Duodenal mucosa (tissue), 2 donors: ENCODE measurements around the gene GBX2.
A peak's percentile ranks its signal among the peaks of the same experiment; 100 is the strongest.

ENCODE experiments used
- H3K27ac ChIP-seq: one replicate; pipeline ENCODE4 v1.7.0; 2013; ENCODE audit warnings: low read depth, low read length
- H3K27me3 ChIP-seq, 2 donors: one replicate each; pipeline ENCODE4 v1.7.0; 2013; ENCODE audit warnings: low read length in 2 of 2, control low read depth in 1 of 2; ENCODE audit not compliant: insufficient read depth in 2 of 2, control insufficient read depth in 1 of 2
- H3K36me3 ChIP-seq, 2 donors: one replicate each; pipeline ENCODE4 v1.7.0; 2013; ENCODE audit warnings: low read length in 2 of 2, control low read depth in 1 of 2; ENCODE audit not compliant: insufficient read depth in 2 of 2, control insufficient read depth in 1 of 2
- H3K4me1 ChIP-seq, 2 donors: one replicate each; pipeline ENCODE4 v1.7.0; 2013; ENCODE audit warnings: low read length in 2 of 2, control low read depth in 1 of 2; ENCODE audit not compliant: insufficient read depth in 2 of 2, control insufficient read depth in 1 of 2
- H3K4me3 ChIP-seq, 2 donors: one replicate each; pipeline ENCODE4 v1.7.0; 2013; ENCODE audit warnings: low read length in 2 of 2, low read depth in 1 of 2
- H3K9ac ChIP-seq, 2 donors: one replicate each; pipeline ENCODE4 v1.7.0; 2013; ENCODE audit warnings: low read length in 2 of 2, low read depth in 1 of 2
- H3K9me3 ChIP-seq, 2 donors: one replicate each; pipeline ENCODE4 v1.7.0; 2013; ENCODE audit warnings: low read length in 2 of 2, control low read depth in 1 of 2; ENCODE audit not compliant: control insufficient read depth in 1 of 2

Gene GBX2

GRCh38 chr2:236169151-236169721 lies 1.1 kb upstream of the GBX2 start:
- Histone ChIP-seq H3K9me3 (no peaks in the 10 kb centered on the region), H3K4me3 (no peak overlapping the region), H3K27ac (no peak overlapping the region), H3K36me3 (no peaks in the 10 kb centered on the region), H3K27me3 (peaks cover 85 to 90% of the 10 kb centered on the region in 2 donors), H3K9ac (no peak overlapping the region), H3K4me1 (peaks cover 3 to 12% of the 10 kb centered on the region in 2 donors)

DNA sequence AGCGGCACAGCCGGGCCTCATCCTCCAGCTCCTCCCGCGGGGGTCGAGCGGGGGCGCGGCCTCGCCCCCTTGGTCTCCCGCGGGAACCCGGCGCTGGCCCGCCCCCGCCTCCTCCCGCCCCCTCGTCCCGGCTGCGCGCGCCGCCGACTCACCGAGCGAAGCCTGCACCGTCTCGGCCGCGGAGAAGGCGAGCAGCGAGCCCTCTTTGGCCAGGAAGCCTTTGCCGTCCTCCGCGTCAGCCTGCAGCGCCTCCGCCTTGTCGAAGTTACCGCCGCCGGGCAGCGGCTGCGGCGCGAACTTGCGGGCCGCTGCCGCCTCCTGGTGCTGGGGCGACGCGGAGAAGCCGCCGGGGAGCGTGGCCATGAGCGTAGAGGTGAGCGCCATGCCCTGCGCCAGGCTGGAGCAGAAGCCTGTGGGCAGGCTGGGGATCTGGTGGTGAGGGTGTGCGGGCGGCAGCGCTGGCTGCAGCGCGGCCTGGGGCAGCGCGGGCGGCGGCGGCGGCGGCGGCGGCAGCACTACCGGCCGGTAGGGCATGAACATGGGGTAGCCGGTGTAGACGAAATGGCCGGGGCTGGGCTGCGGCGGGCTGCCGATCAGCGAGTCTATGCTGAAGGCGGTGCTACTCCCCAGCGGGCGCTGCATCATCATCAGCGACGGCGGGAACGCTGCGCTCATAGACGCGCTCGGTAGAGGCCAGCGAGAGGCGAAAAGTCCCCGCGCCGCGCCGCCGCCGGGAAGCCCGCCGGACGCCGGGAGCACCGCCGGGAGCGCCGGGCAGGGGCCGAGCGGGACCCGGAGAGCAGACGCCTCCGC lies 683 bp downstream of the GBX2 start:
- Histone ChIP-seq H3K4me1 (peaks cover 8 to 14% of the 10 kb centered on the region in 2 donors), H3K4me3 (peak overlapping the region in 1 of 2 donors; percentile 16), H3K27me3 (peaks cover 85 to 90% of the 10 kb centered on the region in 2 donors), H3K27ac (no peak overlapping the region), H3K9ac (no peak overlapping the region), H3K36me3 (no peaks in the 10 kb centered on the region), H3K9me3 (no peaks in the 10 kb centered on the region)

DNA sequence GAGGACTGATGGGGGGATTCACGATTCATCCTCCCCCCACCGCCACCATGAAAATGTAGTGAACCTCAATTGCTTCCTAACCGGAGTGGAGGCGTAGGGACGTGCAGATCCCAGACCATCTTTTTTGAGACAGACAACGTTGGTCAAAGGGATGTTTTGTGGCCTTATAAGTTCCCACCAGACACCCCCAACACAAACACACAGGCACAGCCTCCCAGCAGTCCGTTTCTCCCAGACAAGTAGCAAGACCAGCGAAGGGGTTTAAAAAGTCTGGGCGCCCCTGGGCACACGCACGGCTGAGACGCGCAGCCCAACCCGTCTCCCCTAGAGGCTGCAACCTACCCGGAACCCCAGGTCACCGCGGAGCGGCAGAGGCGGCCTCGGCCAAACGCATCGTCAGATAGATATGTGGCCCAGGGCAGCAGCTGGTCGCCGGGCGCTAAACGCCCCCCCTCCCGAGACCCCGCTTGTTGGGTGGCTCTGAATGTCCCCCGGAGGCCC lies 1.3 kb downstream of the GBX2 start:
- no peak overlapping the region for H3K27ac ChIP-seq
- no peaks in the 10 kb centered on the region for H3K36me3 ChIP-seq
- no peak overlapping the region for H3K9ac ChIP-seq
- H3K4me3 ChIP-seq = peak overlapping the region in 1 of 2 donors; percentile 61
- peaks cover 8 to 14% of the 10 kb centered on the region in 2 donors for H3K4me1 ChIP-seq
- H3K27me3 ChIP-seq = peaks cover 85 to 90% of the 10 kb centered on the region in 2 donors
- no peaks in the 10 kb centered on the region for H3K9me3 ChIP-seq

- Histone ChIP-seq H3K27ac (no peak overlapping the region), H3K9ac (no peak overlapping the region), H3K4me3 (peak overlapping the region; percentile 46 to 61), H3K36me3 (no peaks in the 10 kb centered on the region), H3K4me1 (peaks cover 8 to 14% of the 10 kb centered on the region in 2 donors), H3K27me3 (peaks cover 85 to 90% of the 10 kb centered on the region in 2 donors), H3K9me3 (no peaks in the 10 kb centered on the region)
Observed at GRCh38 chr2:236165842-236166795, 2.1 kb downstream of the GBX2 start.

DNA sequence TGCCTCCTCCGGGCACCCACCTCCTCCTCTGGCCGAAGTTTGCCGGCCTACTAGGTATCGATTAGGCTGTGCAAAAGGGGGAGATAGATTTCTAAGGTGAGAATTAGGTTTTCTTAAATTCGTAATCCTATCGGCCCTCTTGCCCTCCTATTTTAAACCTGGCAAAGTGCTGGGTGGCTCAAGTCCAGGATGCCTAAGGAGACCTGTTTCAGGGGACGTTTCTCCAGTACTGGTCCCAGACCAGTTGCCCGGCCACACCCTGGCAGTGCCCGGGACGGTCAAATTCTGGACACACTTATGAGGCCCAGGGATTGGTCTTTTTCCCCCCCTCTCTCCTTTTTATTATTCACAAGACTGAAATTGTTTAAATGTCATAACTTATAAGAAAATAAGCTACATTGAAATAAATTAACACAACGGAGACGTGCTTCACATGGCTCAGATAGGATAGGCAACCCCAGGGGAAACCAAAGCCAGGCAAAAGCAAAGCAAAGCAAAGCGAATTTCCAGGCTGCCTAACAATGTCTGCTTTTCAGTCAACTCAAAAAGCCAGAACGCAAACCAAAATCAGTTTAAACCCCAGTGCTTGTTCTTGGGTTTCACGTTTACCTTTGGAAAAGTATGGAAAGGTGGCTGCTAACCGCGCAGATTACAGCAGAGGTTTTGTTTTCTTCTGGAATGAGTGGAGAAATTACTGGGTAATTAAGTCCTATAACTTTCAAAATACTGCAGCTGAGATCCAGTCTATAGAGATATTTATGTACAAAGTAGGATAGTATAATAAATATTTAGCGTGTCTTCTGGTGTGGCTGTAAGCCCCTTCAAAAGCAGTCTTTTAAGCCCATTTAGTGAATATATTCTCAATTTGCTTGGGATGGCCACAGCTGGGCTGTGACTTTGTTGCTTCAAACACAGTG lies 3.0 kb downstream of the GBX2 start:
- Histone ChIP-seq H3K4me3 (no peak overlapping the region), H3K27me3 (peaks cover 84 to 90% of the 10 kb centered on the region in 2 donors), H3K4me1 (peaks cover 8 to 14% of the 10 kb centered on the region in 2 donors)

DNA sequence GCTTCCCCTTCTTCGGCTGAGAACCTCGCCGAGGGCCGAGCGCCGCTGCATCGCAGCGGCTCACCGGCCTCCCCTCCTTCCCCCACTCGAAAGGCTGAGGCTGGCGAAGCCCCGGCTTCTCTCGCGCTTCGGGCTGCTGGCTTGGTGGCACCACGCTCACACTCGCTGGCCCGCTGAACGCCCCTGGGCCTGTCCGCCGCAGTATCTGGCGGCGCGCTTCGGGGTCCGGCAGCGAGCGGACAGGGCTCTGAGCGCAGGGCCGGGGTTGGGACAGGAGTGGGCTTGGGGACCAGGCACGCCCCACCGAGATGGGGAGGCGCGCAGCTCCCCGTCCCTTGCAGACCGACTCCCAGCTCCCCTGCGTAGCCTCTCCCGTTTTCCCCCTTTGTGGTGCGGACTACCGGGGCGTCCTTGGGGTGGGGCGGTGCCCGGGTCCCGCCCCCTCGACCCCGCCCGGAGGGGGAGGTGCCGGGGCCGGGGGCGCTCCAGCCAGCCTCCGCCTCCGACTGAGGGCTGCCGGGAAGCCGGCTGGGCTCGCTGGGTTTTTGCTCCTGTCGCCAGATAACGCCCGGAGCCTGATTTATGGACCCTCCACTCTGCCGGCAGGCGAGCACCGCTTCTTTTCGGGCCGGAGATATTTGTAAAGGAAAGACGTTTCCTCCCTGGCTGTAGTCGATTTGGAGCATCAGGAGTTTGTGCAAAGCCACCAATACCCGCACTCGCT lies 3.8 kb downstream of the GBX2 start:
- Histone ChIP-seq H3K27ac (no peak overlapping the region), H3K36me3 (no peaks in the 10 kb centered on the region), H3K4me1 (peaks cover 8 to 14% of the 10 kb centered on the region in 2 donors), H3K9me3 (no peaks in the 10 kb centered on the region), H3K4me3 (peak overlapping the region in 1 of 2 donors; percentile 43), H3K9ac (no peak overlapping the region), H3K27me3 (peaks cover 81 to 87% of the 10 kb centered on the region in 2 donors)

More for the DNA sequence above, 3.0 kb downstream of the GBX2 start:
- Histone ChIP-seq H3K36me3 (no peaks in the 10 kb centered on the region), H3K9ac (no peak overlapping the region), H3K27ac (no peak overlapping the region), H3K9me3 (no peaks in the 10 kb centered on the region)

DNA sequence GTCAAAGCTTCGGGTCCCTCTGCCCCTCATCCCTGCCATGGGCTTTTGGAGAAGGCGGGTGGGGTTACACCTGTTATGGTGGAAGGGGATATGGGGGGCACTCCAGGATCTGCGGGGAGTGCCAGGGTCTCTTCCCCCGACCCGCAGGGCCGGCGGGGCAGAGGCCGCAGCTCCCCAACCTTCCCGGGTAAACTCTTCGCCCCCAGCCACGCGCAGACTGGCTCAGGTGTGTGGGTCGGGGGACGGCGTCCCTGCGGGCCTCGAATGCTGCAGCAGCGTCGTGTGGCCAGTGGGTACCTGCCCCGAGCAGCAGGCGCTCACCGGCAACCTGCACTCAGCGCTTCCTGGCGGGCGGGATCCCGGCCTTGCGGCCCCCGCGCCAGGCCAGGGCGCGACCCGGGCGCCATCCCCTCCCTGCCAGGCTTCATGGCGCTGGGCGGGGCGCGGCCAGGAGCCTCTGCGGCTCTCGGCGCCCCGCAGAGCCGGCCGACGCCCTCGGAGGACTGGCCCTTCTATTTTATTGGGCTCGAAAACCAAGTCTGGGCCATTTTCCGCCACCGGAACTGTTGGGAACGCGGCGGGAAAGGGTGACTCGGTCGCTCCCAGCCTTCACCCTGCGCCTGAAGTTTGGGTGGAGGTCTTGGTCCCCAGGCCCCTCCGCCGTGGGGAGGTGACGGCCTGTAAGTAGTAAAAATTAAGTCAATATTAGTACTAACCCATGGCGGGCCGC lies 4.5 kb downstream of the GBX2 start:
- H3K4me1 ChIP-seq = peaks cover 8 to 14% of the 10 kb centered on the region in 2 donors
- no peaks in the 10 kb centered on the region for H3K9me3 ChIP-seq
- no peaks in the 10 kb centered on the region for H3K36me3 ChIP-seq
- H3K4me3 ChIP-seq = no peak overlapping the region
- no peak overlapping the region for H3K27ac ChIP-seq
- no peak overlapping the region for H3K9ac ChIP-seq
- H3K27me3 ChIP-seq = peaks cover 80 to 87% of the 10 kb centered on the region in 2 donors

- H3K27me3 ChIP-seq = peaks cover 87 to 91% of the 10 kb centered on the region in 2 donors
- H3K9me3 ChIP-seq = no peaks in the 10 kb centered on the region
- peaks cover 8 to 14% of the 10 kb centered on the region in 2 donors for H3K4me1 ChIP-seq
- no peak overlapping the region for H3K27ac ChIP-seq
- no peaks in the 10 kb centered on the region for H3K36me3 ChIP-seq
- no peak overlapping the region for H3K4me3 ChIP-seq
- H3K9ac ChIP-seq = no peak overlapping the region
Observed at GRCh38 chr2:236162882-236163470, 5.2 kb downstream of the GBX2 start.
